SKM-1 (cell line): ENCODE results near the gene OLFM1.

Experiments
- DNase-seq: peaks from one replicate; lab custom pipeline; 2025; ENCODE audit not compliant: unreplicated experiment; lab: John Stamatoyannopoulos, UW

Gene OLFM1

GRCh38 chr9:135130207-135130976 lies 42.9 kb downstream of the OLFM1 start:
- DNase-seq = no peak

DNA sequence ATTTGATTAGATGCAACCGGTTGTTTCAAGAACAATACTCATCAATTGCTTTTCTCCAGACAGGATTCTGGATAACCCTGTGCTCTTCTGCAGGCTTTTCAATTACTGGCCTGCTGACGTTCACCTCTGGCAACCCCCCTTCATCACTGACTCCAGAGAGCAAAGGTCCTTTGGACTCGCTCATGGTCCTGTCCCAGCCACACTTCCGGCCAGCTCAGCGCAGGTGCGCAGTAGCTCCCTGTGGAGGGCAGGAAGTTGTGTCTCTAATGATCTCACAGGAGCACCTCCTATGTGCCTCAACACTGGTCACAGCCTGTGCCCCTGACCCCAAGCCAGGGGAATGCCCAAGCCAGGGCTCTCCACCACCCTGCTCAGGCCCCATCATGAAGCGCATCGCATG lies 44.0 kb downstream of the OLFM1 start:
- no peak for DNase-seq

GRCh38 chr9:135132008-135132407 lies 44.5 kb downstream of the OLFM1 start:
- DNase-seq = no peak

DNA sequence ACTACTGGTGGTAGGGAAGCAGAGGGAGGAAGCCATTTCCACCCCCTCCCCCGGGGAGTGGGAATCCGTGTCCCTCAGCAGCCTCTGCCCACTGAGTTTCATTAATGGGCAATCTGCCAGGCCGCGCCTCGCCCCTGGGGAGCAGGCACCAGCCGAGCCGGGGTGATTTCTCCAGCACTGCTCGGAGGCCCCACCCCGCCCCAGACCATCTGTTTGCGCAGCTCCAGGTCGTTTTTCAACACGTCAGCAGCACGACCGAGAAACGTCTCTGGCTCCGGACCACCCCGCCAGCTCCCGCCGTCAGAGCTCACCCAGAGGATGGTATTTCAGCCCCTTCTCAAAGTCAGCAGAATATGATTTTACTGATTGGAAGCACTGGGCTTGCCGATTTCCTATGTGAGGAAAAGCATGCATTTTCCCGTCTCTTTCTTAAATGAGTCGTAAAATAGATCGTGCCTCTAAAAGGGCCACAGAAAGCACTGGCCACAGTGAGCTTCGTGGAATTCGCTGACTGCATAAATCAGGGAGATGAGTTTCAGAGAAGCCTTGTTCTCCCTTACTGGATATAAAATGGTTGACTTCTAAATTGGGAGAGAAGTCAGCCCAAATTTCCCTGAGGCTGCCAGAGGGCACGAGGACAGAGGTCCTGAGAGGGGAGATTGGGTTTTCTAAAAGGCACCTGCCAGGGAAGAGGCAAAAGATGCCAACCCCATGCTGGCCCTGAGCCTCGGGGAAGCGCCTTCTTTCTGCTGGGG lies 47.0 kb downstream of the OLFM1 start:
- DNase-seq = no peak

DNA sequence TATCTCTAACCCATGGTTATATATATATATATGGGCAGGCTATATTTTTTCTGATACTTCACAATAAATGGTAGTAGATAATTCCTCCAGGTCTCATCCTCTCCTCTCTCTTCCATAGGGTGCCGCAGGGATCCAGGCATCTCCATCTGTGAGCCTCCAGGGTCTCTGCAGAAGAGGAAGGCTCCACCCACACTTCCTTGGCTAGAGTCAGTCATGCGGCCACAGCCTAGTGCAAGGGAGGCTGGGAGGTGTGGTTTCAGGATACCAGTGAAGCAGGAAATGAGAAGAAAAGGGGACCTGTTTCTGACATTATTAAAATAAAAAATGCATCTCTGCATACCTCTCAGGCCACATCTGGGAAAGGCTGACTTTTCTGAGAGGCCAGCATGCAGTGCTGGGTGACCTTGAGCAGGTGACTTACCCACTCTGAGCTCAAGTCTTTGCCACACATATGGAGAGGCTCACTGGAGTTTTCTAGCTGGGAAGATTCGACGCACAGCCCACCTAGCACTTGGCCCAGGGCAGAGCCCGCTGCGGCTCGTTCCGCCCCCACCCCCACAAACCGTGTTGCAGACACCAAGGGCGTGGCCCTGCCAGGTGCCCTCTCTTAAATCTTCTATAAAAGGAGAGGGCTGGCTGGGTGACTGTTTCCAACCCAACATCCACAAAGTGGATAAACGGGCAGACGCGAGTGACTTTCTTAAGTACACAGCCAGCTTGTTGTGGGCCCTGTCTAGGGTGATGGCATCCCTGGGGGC lies 47.9 kb downstream of the OLFM1 start:
- DNase-seq = no peak

DNA sequence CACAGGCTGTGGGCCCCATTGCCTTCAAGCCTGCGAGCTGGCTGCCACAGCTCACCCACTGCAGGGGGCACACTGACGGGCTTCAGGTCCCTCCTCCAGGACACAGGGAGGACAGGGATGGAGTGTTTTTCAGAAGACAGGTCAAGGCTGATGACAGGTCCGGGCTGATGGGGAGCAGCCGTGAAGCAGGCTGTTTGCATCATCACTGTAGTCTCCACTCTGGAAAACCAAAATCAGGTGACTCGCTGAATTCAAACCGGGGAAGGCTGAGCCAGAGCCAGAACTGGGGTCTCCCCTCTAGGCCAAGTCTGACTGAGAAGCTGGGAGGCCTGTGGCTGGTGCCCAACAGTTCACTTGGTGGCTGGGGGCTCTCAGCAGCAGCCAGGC lies 48.5 kb downstream of the OLFM1 start:
- no peak for DNase-seq

GRCh38 chr9:135136481-135136880 lies 49.0 kb downstream of the OLFM1 start:
- DNase-seq = no peak

- DNase-seq = no peak
Measured at GRCh38 chr9:135136991-135137832, 49.7 kb downstream of the OLFM1 start.

- DNase-seq = no peak
Measured at GRCh38 chr9:135138078-135138855, 50.8 kb downstream of the OLFM1 start.

GRCh38 chr9:135139366-135139959 lies 52.0 kb downstream of the OLFM1 start:
- DNase-seq = no peak

- no peak for DNase-seq
Measured at GRCh38 chr9:135141183-135141774, 53.8 kb downstream of the OLFM1 start.

DNA sequence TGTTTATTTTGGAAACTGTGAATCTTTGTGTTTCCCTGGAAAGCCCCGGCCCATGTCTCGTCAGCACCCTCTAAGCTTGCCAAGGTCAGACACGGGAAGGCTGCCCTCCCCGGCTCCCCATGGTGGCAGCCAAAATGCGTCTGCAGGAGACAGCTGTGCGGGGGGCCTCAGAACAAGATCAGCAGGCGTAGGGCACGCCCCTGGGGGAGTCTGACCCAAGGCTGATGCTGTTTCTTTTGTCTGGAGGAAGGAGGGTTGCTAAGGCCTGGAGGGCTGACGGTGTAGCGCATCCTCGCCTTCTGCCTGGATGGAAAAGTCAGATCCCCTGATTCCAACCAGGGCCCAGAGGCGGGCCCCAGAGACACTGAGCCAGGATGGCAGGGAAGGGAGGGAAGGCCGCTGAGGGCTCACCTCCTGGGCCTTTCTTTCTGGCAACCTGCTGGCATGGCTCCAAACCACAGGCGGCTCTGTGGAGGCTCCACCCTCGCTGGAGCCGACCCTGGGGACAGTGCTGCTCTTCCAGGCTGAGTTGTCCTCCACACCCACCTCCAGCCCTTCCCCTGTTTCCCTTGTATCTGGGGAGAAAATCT lies 57.2 kb downstream of the OLFM1 start:
- DNase-seq = no peak

- no peak for DNase-seq
Measured at GRCh38 chr9:135145312-135145711, 57.8 kb downstream of the OLFM1 start.

- no peak for DNase-seq
Measured at GRCh38 chr9:135146241-135146640, 58.8 kb downstream of the OLFM1 start.

GRCh38 chr9:135146766-135147473 lies 59.5 kb downstream of the OLFM1 start:
- DNase-seq = no peak

- DNase-seq = no peak
Measured at GRCh38 chr9:135147474-135147805, 60.0 kb downstream of the OLFM1 start.

DNA sequence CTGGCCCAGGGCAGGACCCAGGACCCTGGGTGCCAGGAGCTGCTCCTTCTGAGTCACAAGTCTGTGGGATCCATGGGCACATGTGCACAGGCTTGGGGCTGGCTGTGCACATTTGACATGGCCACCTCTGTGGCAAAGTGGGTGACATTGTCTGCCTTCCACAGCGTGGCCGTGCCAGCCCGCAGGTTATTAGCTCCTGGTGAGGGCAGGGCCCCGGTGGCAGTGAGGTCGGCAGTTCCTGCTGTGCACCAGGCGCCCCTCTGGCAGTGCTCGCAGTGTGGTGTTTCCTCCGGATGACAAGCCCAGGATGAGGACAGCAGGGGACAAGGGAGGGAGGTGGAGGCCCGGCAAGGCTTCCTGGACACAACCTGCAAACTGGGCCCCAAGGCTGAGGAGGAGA lies 60.5 kb downstream of the OLFM1 start:
- no peak for DNase-seq

GRCh38 chr9:135148386-135148785 lies 60.9 kb downstream of the OLFM1 start:
- DNase-seq = no peak
